ENCODE data around the gene PYGB.

Gene PYGB

GRCh38 chr20:25248786-25249172, 894 bp downstream of the PYGB start:
- no peak for DNase-seq (ENCODE audit: low read depth)
- no peak for TF ChIP-seq CTCF (IDR thresholded peaks at IDR 0.05; ENCODE audit: low read depth, low read length, missing control alignments)
- peak overlapping the region; percentile 60 for H3K4me3 ChIP-seq (ENCODE audit: low read depth, low read length)

GRCh38 chr20:25249198-25249931, 1.5 kb downstream of the PYGB start:
- TF ChIP-seq CTCF (IDR thresholded peaks at IDR 0.05; ENCODE audit: low read depth, low read length, missing control alignments): no peak
- H3K4me3 ChIP-seq (ENCODE audit: low read depth, low read length): peak overlapping the region; percentile 60
- no peak for DNase-seq (ENCODE audit: low read depth)

GRCh38 chr20:25250508-25250907, 2.6 kb downstream of the PYGB start:
- no peak for DNase-seq (ENCODE audit: low read depth)
- H3K4me3 ChIP-seq (ENCODE audit: low read depth, low read length): no peak overlapping the region
- no peak for TF ChIP-seq CTCF (IDR thresholded peaks at IDR 0.05; ENCODE audit: low read depth, low read length, missing control alignments)

GRCh38 chr20:25251019-25251418, 3.1 kb downstream of the PYGB start:
- DNase-seq (ENCODE audit: low read depth): no peak
- TF ChIP-seq CTCF (IDR thresholded peaks at IDR 0.05; ENCODE audit: low read depth, low read length, missing control alignments): no peak
- no peak overlapping the region for H3K4me3 ChIP-seq (ENCODE audit: low read depth, low read length)

GRCh38 chr20:25251558-25251957, 3.7 kb downstream of the PYGB start:
- H3K4me3 ChIP-seq (ENCODE audit: low read depth, low read length): no peak overlapping the region
- no peak for TF ChIP-seq CTCF (IDR thresholded peaks at IDR 0.05; ENCODE audit: low read depth, low read length, missing control alignments)
- no peak for DNase-seq (ENCODE audit: low read depth)

GRCh38 chr20:25252230-25252651, 4.4 kb downstream of the PYGB start:
- DNase-seq (ENCODE audit: low read depth): no peak
- TF ChIP-seq CTCF (IDR thresholded peaks at IDR 0.05; ENCODE audit: low read depth, low read length, missing control alignments): no peak
- no peak overlapping the region for H3K4me3 ChIP-seq (ENCODE audit: low read depth, low read length)

All from GM12864 (cell line).